Measurements from ENCODE around the gene ESRRG.

ESRRG gene

DNA sequence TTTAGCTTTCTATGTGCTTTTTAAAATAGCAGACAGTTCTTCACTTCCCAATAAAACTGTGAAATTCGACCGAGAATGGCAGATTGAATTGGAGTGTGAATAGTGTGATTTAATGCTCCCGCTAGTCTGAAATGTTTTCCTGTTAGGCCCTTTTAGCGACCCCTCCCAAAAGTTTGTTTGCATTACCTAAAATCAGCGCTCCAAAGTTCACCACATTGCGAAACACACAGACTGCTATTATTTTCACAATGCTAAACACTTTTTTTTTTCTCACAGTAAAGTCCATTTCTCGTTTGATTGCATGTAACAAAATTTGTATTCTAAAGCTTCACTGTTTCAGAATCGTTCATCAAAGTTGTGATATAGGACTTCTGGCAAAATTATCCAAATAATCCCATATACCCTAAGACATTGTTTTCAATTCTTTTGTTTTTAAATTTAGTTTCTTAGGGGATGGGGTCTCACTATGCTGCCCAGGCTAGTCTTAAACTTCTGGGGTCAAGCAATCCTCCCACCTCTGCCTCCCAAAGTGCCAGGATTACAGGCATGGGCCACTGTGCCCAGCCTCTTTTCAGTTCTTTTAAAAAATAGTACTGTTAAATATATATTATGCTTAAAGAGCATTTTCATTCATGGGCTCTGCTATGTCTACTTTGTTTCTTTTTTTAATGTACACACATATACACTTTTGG, 223.5 kb downstream of the ESRRG start:
- no peak for DNase-seq

DNA sequence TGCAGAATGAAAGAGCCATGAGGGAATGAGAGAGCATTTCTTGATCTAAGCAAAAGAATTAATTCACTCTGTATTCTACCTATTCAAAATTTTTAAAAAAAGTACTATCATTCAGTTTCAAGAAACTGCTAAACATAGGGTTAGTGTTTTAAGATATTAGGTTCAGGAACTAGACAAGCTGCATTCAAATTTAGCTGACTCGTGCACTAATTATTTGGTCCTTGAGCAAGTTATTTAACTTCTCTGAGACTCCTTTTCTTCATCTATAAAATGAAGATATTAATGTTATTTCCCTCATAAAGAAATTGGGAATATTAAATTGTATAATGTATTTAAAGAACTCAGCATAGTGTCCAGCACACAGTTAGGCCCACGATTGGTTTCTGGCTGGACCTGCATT, 225.0 kb downstream of the ESRRG start:
- no peak for DNase-seq

DNA sequence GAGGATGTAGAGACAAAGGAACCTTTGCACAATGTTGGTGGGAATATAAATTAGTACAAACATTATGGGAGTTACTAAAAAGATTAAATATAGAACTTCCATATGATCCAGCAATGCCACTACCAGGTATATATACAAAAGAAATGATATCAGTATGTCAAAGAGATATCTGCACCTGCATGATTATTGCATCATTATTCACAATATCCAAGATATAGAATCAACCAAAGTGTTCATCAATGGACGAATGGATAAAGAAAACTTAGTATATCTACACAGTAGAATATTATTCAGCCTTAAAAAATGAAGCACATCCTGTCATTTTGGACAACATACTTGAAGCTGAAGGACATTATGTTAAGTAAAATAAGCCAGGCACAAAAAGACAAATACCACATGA, 238.2 kb downstream of the ESRRG start:
- DNase-seq: no peak

DNA sequence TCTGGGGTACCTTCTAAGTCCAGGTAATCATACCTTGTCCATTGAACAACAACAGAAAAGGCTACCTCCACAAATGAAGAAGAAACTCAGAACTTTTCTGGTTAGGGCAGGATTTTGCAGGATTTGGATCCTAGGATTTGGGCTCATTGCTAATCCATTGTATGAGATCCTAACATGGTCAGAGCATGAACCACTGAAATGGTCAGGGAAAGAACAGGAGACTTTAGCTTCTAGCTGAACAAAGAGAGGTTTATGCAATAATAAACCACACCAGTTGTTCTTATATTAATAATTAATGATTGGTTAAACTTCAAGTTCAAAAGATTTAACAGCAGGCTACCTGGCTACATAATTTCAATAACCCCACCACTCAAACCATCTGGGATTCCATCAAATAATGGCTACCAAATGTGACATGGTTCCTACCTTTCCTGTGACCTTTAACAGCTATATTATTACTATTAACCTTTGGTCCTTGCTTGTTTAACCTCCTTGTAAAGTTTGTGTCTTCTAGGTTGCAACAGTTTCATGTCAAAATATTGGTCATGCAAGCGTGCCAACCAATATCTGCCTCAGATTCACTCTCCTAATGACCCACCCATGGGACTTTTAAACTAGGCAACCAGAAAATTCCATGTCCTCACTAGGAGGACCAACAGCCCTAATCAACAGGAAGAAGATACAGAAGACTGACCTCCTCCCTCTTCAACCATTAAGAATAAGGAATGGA, 239.4 kb downstream of the ESRRG start:
- DNase-seq: no peak

DNA sequence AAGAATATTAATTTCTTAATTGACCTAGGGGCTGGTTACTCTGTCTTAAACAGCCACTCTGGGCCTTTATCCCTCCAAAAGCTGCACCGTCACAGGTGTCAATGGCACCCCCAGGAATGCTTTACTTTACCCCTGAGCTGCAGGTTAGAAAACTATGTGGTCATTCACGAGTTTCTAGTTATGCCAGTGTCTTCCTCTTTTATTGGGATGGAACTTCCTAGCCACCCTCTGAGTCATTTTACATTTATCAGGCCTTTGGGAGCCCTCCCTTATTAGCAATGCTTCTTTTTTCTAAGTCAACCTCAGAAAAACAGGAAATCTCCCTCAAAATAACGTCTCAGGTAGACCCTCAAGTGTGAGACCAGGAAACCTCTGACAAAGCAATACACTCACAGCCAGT, 240.6 kb downstream of the ESRRG start:
- DNase-seq: no peak

DNA sequence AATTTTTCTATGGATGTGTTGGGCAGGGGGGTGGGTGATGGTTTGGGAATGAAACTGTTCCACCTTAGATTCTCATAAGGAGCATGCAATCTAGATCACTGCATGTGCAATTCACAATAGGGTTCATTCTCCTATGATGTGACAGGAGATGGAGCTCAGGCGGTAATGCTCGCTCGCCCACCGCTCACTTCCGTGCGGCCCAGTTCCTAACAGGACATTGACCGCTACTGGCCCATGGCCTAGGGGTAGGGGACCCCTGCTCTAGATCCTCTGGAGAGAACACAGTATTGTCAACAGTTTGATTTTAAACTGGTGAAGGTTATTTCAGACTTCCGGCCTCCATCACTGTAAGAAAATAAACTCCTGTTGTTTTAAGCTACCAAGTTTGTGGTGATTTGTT, 245.0 kb downstream of the ESRRG start:
- DNase-seq: no peak

DNA sequence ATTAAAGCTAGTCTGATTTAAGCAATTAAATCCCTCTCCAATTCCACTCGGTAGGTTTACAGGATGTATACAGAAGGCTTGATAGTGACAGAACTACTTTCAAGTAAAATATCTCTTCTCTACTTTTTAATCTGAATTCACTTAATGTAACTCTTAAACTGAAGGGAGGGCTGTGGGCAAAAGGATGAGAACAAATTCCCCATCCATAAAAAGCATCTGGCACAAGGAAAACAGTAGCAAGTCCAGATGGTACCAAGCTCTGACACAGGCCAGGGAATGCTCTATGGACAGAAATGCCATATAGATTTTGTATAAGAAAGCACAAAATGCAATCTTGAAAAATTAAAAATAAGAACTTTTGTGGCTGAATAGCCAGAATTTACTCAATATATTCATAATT, 246.9 kb downstream of the ESRRG start:
- DNase-seq: no peak

DNA sequence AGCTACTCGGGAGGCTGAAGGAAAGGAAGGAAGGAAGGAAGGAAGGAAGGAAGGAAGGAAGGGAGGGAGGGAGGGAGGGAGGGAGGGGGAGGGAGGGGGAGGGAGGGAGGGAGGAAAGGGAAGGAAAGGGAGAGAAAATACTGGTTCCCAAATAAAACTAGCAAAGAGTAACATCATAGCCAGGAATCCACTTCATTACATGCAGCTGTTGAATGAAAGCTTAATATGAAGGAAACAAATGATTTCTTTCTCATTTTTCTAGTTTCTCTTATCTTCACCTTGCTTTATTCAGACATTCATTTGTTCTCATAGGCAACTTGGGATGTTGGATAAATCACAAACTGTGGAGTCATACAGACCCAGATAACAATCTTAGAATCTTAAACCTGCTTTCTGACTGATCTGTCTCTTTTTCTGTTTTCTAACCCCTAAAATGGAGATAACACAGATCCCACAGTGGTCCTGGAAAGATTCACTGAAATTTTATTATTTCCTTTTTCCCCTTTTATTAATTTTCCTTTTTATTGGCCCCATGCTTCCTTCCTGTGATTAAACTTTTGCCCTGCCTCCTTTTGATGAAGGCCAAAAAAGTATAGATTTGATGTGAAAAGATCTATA, 247.5 kb downstream of the ESRRG start:
- no peak for DNase-seq

DNA sequence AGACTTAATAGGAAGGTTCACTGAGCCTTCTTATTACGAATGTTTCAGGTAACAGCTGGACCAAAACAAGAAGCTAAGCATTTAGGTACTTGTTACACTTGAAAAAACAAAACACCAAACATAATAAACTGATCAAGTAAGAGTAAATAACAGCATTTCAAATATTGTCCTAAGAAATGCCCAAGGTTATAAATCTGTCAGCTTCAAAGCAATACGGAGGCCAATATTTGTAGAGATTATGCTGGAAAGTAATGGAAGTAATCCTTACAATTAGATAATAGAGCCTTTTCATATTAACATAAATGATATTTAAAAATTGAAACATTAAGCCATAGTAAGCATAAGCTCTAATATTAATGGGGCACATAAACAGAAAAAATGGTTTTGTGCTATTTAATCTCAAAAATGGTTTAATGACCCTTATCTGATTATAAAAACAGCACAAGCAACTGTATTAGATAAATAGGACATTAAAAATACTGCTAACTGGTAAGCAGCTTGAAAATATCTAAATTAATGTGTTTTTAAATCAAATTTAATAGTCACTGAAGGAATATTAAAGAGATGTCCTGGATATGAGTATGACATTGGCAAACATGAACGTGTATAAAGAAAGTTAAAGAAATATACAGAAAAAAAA, 256.9 kb downstream of the ESRRG start:
- DNase-seq: no peak

DNA sequence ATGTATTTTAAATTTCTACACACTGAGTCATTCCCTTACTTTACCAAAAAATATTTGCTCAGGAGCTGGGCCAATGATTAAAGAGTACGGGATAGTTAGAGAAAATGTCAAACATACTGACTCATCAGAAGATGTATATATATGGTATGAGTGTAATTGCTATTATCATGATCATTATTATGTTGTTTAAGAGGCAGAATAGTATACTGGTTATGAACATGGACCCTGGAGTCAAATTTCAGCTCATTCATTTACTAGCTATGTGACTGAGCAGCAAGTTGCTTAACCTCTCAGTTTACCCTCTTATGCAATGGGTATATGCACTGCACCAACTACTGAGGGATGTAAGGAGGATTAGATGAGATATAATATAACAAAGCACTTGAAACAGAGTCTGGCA, 258.7 kb downstream of the ESRRG start:
- no peak for DNase-seq

DNA sequence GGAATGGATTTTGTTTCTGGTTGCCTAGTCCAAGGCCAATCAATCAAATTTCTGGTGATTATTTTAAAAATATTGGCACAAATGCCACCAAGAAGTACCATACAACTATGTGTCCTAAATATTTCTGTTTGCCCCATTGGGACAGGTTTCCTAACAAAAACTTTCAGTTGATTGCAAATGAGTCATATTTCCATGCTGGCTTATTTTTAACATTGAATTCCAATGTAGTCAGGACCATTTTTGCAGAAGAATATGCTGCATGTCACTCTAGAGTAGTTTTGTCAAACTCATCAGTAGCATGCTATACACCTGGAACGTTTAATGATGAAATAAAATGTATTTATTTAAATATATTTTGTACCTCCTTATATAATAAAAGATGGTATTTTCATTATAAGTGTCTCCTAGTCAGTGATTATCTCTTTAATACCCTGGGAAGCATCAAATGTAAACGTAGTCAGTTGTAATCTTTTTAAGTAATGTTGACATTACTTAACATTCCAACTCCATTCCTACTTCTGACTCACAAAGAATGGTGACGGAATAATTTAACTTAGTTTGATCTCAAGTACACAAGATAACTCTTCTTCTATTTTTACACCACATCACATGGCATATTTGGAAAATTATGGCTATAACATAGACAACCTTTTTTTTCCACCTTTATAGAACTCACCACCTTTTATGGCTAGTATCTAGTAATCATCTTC, 261.0 kb downstream of the ESRRG start:
- no peak for DNase-seq

DNA sequence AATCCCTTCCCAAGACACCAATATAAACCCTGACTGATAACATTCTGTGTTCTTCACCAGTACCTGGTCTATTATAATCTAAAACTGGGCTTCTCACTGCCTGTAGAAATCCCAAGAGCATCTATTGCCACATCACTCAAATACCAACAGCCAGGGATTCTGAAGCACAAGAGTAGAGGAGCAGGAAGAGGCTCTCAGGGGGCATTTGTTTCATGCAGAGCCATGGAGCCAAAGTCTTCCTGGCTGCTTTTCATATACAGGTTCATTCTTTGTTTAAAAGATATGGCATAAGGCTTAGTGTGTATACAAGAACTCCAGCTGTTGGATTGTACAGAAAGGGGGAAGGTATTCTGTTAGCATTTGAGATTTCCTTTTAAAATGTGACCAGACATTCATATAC, 261.8 kb downstream of the ESRRG start:
- no peak for DNase-seq

DNA sequence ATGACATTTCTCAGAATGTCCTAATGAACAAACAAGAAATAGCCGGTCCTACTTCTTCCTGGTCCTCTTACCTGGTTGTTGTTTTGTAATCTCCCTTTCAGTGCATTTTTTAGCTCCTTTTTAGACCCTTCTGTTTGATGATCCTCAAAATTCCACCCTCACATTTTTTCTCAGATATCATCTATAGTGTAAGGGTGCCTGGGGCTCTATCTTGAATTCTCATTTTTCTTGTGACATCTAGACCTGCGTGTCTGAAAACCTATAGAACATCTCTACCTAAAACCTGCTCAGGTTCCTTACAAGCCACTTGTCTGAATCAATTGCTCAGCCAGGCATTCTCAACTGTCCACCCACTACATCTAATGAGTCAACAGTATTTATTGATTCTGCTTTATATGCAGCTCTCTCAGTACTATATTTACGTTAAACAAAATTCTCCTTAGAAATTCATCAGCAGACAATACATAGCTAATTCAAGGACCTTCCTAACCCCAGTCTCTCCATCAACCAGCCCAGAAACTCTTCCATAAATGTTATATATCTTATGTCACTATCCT, 263.5 kb downstream of the ESRRG start:
- no peak for DNase-seq

DNA sequence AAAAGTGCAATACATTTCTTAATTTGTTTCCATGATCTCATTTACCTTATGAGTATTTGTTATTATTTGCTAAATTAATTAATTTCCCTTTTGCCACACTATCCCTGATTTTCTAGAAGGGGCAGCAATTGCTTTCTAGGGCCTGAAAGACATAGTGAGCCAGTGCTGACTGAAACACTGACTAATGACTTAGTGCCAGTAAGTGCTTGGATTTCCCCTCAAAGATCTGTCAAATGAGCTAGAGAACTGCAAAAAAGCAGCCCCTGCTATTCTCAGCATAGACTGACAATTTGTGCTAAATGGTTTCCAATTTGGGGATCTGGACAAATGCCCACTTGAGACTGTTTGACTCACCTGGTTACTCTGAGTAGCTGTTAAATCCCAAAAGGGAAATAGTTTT, 264.4 kb downstream of the ESRRG start:
- DNase-seq: no peak

DNA sequence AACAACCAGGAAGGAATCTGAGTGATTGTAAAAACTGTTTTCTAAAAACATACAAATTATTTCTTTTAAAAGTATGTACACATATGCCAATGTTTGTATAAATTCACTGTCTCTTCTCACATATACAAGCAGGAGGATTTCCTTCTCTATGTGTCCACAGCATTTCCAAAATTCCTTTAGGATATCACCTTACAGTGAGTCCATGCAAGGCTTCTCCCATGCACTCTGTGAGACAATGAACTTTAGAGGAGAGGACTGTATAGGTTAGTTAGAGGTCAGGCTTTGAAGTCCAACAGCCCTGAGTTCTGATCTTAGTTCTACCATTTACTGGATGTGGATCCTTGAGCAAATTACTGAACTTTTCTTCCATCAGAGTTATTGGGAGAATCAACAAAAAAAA, 265.9 kb downstream of the ESRRG start:
- no peak for DNase-seq

DNA sequence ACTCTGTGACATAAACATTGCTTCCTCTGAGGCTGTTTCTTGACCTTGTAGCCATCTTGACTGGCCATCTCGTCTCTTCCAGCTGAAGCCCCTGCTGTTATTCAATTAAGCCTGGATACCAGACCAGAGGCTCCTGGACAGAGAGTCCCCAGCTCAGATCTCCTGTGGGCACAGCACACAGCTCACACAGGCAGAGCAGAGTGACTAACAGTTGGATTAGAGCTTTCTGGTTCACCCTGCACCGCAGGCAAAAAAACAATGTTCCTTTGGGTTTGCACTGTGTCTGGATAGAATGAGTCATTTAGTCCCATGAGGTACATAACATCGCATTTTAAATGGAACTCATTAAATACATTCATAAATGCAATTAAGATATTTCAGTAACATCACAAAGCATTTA, 266.5 kb downstream of the ESRRG start:
- no peak for DNase-seq

DNA sequence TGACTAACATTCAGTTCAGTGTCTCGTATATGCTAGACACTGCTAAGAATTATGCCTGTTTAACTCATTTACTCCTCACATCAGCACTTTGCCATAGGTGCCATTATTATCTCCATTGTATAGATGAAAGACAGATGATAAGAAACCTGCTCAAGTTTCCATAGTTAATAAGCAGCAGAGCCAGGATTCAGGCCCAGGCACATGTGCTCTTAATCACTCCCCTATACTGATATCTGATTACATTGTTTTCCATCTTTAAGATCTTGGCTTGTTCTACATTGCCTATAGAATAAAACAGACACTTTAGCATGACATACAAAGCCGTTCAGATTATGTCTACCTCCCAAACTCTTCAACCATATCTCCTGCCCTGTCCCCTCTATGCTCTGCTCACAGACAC, 269.5 kb downstream of the ESRRG start:
- DNase-seq: no peak
